Esophagus muscularis mucosa (tissue), 4 donors: ENCODE measurements around the gene LTBP2.

Experiments
- EP300 ChIP-seq: sonication (generic); formaldehyde crosslinking; IDR thresholded peaks from one replicate; pipeline ENCODE4 v1.6.1; 2017; ENCODE audit warnings: antibody characterized with exemption
- POLR2A ChIP-seq: fragments of 450-650 bp; IDR thresholded peaks from one replicate; pipeline ENCODE4 v1.6.1; 2017; ENCODE audit warnings: antibody characterized with exemption, moderate library complexity, mild to moderate bottlenecking, low read depth
- TF ChIP-seq, protein P1 (sequence below), 3 experiments: fragments of 200-600 bp in 2 of 3; fragments of 450-650 bp in 1 of 3; sonication (generic) in 2 of 3; IDR thresholded peaks; one replicate each; pipeline ENCODE4 v1.5.1; 2017 to 2019; ENCODE audit warnings: antibody characterized with exemption in 3 of 3, mild to moderate bottlenecking in 2 of 3, moderate library complexity in 1 of 3

DNA sequence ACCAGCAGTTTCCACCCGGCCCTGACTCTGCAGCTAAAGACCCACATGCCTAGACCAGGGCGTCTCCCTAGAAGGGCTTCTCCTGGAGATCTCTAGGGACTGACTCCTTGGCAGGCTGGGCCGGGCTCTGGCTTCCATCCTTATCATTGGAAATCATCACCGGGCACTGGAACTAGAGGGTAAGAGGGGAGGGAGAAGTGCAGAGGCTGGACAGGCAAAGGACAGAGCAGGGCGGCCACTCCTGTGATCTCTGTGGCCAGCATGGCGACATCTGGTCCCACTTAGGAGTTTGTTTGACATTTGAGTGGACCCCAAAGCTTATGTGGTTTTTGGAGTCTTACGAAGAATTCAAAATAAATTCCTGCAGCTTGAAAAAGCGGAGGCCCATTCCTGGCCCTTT lies 7.1 kb downstream of the LTBP2 start:
- TF ChIP-seq, protein P1, sequence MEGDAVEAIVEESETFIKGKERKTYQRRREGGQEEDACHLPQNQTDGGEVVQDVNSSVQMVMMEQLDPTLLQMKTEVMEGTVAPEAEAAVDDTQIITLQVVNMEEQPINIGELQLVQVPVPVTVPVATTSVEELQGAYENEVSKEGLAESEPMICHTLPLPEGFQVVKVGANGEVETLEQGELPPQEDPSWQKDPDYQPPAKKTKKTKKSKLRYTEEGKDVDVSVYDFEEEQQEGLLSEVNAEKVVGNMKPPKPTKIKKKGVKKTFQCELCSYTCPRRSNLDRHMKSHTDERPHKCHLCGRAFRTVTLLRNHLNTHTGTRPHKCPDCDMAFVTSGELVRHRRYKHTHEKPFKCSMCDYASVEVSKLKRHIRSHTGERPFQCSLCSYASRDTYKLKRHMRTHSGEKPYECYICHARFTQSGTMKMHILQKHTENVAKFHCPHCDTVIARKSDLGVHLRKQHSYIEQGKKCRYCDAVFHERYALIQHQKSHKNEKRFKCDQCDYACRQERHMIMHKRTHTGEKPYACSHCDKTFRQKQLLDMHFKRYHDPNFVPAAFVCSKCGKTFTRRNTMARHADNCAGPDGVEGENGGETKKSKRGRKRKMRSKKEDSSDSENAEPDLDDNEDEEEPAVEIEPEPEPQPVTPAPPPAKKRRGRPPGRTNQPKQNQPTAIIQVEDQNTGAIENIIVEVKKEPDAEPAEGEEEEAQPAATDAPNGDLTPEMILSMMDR (IDR thresholded peaks at IDR 0.05): no peak
- TF ChIP-seq EP300 (no peak), POLR2A (no peak)
